ENCODE data around the gene SLC5A11.

Gene SLC5A11

GRCh38 chr16:24930440-24930839 lies 84.7 kb downstream of the SLC5A11 start:
- no peak overlapping the region for H3K4me3 ChIP-seq (ENCODE audit: low read depth, low read length)
- TF ChIP-seq CTCF (IDR thresholded peaks at IDR 0.05; ENCODE audit: control insufficient read depth, extremely low read depth, insufficient read depth) = no peak
- peak; percentile 89 for DNase-seq (ENCODE audit: low read depth)

- no peak for TF ChIP-seq CTCF (IDR thresholded peaks at IDR 0.05; ENCODE audit: control insufficient read depth, extremely low read depth, insufficient read depth)
- DNase-seq (ENCODE audit: low read depth) = no peak
- no peak overlapping the region for H3K4me3 ChIP-seq (ENCODE audit: low read depth, low read length)
Observed at GRCh38 chr16:24931091-24931490, 85.3 kb downstream of the SLC5A11 start.

DNA sequence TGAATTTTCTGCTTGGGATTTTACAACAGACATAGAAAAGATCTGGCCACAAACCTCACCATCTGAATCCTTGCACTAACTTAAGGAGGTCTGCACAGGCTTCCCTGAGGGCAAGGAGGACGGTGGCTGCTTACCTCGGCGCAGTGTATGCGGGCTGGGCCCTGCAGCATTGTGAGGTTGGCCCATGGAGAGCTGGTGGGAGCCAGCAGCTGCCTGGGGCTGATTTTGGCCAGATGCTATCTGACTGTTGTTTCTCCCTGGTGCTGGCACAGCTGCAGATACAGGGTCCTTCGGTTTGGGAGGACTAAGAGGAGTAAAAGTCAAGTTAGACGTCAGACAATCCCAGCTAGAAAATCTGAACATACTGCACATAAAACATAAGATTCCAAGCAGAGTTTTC lies 89.6 kb downstream of the SLC5A11 start:
- H3K4me3 ChIP-seq (ENCODE audit: low read depth, low read length) = no peak overlapping the region
- TF ChIP-seq CTCF (IDR thresholded peaks at IDR 0.05; ENCODE audit: control insufficient read depth, extremely low read depth, insufficient read depth) = no peak
- no peak for DNase-seq (ENCODE audit: low read depth)

- H3K4me3 ChIP-seq (ENCODE audit: low read depth, low read length) = no peak overlapping the region
- no peak for DNase-seq (ENCODE audit: low read depth)
- TF ChIP-seq CTCF (IDR thresholded peaks at IDR 0.05; ENCODE audit: control insufficient read depth, extremely low read depth, insufficient read depth) = no peak
Observed at GRCh38 chr16:24936151-24936550, 90.4 kb downstream of the SLC5A11 start.

DNA sequence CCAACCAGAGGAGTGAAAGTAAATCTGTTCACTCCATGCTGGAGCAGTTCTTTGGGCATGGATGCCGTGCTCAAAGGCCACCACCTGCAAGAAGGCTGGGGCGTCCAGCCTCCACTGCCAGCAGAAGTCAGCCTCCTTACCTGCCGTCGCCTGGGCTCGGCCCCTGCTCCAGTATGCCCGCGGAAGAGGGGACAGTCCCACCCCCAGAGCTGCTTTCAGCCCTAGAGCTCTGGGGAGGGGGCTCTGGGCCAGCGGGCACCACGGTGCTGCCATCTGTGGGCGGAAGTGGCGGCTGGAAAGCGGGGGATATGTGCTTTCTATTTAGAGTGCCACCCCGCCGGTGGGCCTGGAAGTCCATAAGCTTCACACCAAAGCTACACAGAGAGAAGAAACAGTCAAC lies 93.5 kb downstream of the SLC5A11 start:
- no peak for DNase-seq (ENCODE audit: low read depth)
- TF ChIP-seq CTCF (IDR thresholded peaks at IDR 0.05; ENCODE audit: control insufficient read depth, extremely low read depth, insufficient read depth) = no peak
- no peak overlapping the region for H3K4me3 ChIP-seq (ENCODE audit: low read depth, low read length)

GRCh38 chr16:24939738-24940137 lies 94.0 kb downstream of the SLC5A11 start:
- no peak for TF ChIP-seq CTCF (IDR thresholded peaks at IDR 0.05; ENCODE audit: control insufficient read depth, extremely low read depth, insufficient read depth)
- no peak for DNase-seq (ENCODE audit: low read depth)
- no peak overlapping the region for H3K4me3 ChIP-seq (ENCODE audit: low read depth, low read length)

GRCh38 chr16:24943471-24943870 lies 97.7 kb downstream of the SLC5A11 start:
- no peak for DNase-seq (ENCODE audit: low read depth)
- no peak overlapping the region for H3K4me3 ChIP-seq (ENCODE audit: low read depth, low read length)
- no peak for TF ChIP-seq CTCF (IDR thresholded peaks at IDR 0.05; ENCODE audit: control insufficient read depth, extremely low read depth, insufficient read depth)
